OCI-M2 (cell line): ENCODE results near the gene PHF3.

Experiments used
- DNase-seq: peaks from one replicate; lab custom pipeline; 2025; ENCODE audit not compliant: unreplicated experiment; lab: John Stamatoyannopoulos, UW

Gene PHF3

DNA sequence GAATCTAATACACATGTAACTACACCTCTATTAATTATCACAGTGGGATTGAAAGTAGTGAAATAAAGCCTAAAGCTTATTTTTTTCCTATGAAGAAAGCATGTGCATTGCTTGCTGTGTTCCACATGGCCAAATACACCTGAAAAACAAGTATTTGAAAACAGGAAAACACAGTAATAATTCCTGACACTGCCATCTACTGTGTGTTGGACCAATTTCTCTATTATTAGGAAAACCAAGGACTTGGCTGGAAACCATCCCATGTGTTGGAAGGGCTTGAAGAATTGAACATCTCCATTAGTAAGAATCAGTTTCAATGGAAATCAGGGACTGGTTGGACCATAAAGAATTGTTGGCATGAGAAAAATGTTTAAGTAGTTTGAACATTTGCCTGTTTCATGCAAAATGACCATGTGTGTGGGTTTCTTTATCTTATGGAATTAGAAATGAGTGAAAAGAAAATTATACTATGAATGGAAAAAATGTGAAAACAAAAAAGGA lies 124.1 kb downstream of the PHF3 start:
- DNase-seq = no peak

- no peak for DNase-seq
Observed at GRCh38 chr6:63760199-63760598, 124.6 kb downstream of the PHF3 start.

GRCh38 chr6:63764318-63764916 lies 128.8 kb downstream of the PHF3 start:
- DNase-seq = peak; percentile 65
